Measurements from ENCODE around the gene MCU.

The MCU gene

DNA sequence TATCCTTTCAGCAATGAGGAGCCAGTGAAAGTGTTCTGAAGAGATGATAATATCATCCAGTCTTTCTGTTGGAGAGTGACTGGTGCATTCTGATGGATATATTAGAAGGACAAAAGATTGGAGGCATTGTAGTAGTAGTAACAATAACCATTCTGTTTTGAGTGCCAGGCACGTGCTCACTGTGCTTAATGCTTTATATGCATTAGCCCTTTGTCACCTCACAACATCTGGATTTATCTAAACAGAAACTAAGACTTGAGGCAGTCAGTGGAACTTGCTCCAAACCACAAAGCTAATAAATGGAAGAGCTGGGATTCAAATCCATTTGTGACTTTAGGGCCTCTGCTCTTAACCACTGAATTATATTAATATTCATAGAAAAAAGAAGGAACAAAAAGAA is 117.1 kb downstream of the MCU start:
- H3K4me1 ChIP-seq = peaks cover 0 to 12% (median 0%) of the 10 kb centered on the region in 10 experiments; a peak in 5 of 20 replicates
- H3K4me2 ChIP-seq = no peak overlapping the region
- TF ChIP-seq Cebpa-rat (IDR thresholded peaks at IDR 0.05) = no peak
- peaks cover 0 to 11% (median 5%) of the 10 kb centered on the region in 11 experiments; a peak in 3 of 22 replicates for H3K9me3 ChIP-seq (replicated peaks in 1 of 11)
- peaks cover 0 to 16% (median 0%) of the 10 kb centered on the region in 11 experiments; a peak in 4 of 22 replicates for H3K36me3 ChIP-seq
- no peak overlapping the region for H3K4me3 ChIP-seq
- H3K27me3 ChIP-seq = no peaks in the 10 kb centered on the region
- no peaks in the 10 kb centered on the region for H4K20me1 ChIP-seq
- H3K9ac ChIP-seq = no peak overlapping the region
- no peak overlapping the region for H3K27ac ChIP-seq

DNA sequence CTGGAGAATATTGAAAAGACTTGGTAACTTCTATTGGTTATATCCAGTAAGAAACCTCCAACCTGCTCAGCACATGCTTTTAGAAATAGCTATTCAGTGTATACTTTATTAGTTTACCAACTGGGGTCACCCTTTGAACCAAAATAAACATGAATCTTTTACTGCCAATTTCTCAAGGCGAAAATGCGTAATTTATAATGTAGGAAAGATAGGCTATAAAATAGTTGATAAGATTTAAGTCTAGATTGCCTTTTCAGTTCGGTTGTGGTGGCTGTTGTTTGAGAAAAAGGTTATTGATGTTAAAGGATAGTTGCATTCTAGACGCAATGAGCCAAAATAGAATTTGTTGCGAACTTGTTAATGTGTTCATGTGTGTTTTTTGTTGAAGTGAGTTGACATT is 119.0 kb downstream of the MCU start:
- no peak for TF ChIP-seq Cebpa-rat (IDR thresholded peaks at IDR 0.05)
- no peak overlapping the region for H3K27ac ChIP-seq

DNA sequence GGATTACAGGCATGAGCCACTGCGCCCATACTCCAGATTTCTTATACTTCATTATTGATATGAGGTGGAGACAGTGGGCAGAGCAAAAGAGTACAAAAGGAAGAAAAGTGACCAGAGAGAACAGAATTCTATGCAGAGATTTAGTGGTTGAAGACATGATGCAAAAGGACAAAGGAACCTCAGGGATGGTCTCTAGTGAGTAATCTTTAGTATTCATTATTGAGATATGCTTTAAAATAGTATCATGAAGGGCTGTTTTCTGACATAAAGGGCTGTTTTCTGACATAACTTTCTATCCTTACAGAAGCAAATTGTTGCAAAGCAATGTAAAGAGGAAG is 120.4 kb downstream of the MCU start:
- Histone ChIP-seq H3K27me3 (no peaks in the 10 kb centered on the region), H3K9me3 (replicated peaks in 1 of 11) (peaks cover 0 to 11% (median 5%) of the 10 kb centered on the region in 11 experiments; a peak in 3 of 22 replicates), H3K9ac (no peak overlapping the region), H3K4me1 (peaks cover 0 to 12% (median 0%) of the 10 kb centered on the region in 10 experiments; a peak in 5 of 20 replicates), H3K36me3 (peaks cover 0 to 12% (median 0%) of the 10 kb centered on the region in 11 experiments; a peak in 4 of 22 replicates), H3K4me3 (no peak overlapping the region), H4K20me1 (no peaks in the 10 kb centered on the region), H3K27ac (no peak overlapping the region), H3K4me2 (peak overlapping the region in 2 of 11 experiments; percentile 11 to 18; a peak in 2 of 22 replicates)
- TF ChIP-seq Cebpa-rat (IDR thresholded peaks at IDR 0.05) = no peak

More for the DNA sequence above, 119.0 kb downstream of the MCU start:
- peaks cover 0 to 12% (median 0%) of the 10 kb centered on the region in 10 experiments; a peak in 5 of 20 replicates for H3K4me1 ChIP-seq
- H3K36me3 ChIP-seq = peaks cover 0 to 16% (median 0%) of the 10 kb centered on the region in 11 experiments; a peak in 4 of 22 replicates
- no peaks in the 10 kb centered on the region for H4K20me1 ChIP-seq
- H3K4me2 ChIP-seq = no peak overlapping the region
- H3K4me3 ChIP-seq = no peak overlapping the region
- peaks cover 0 to 11% (median 5%) of the 10 kb centered on the region in 11 experiments; a peak in 3 of 22 replicates for H3K9me3 ChIP-seq (replicated peaks in 1 of 11)
- no peaks in the 10 kb centered on the region for H3K27me3 ChIP-seq
- no peak overlapping the region for H3K9ac ChIP-seq

DNA sequence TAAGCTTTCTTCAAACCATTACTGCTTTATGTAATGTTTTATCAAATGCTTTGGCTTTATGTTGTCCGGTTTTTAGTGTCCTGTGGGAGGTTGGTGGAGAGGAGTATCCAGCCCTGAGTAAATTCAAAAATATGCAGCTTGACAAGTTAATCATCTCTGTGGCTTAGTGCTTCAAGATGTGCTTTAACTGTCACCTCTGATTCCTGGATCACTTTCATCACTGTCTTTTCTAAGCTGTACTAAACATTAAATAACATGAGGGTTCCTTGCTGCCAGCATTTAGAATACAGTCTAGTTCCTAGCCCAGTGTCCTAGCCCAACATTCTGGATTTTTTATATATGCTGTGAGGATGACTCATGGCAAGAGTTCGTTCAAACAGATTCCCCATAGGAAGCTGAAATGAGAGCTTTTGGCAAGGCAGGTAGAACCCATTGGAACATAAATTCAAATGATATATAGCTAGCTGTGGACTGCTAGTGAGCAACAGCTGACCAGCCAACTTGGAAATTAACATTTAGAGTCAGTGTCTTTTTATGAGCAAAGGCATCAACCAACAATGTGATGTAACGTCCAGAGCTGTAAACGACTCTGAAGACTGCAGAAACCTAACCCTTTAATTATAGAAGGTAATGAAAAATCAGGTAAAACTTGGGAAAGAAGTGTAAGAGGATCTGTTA is 120.9 kb downstream of the MCU start:
- Histone ChIP-seq H3K4me3 (no peak overlapping the region), H3K4me1 (peaks cover 0 to 12% (median 0%) of the 10 kb centered on the region in 10 experiments; a peak in 5 of 20 replicates)
- no peak for TF ChIP-seq Cebpa-rat (IDR thresholded peaks at IDR 0.05)

DNA sequence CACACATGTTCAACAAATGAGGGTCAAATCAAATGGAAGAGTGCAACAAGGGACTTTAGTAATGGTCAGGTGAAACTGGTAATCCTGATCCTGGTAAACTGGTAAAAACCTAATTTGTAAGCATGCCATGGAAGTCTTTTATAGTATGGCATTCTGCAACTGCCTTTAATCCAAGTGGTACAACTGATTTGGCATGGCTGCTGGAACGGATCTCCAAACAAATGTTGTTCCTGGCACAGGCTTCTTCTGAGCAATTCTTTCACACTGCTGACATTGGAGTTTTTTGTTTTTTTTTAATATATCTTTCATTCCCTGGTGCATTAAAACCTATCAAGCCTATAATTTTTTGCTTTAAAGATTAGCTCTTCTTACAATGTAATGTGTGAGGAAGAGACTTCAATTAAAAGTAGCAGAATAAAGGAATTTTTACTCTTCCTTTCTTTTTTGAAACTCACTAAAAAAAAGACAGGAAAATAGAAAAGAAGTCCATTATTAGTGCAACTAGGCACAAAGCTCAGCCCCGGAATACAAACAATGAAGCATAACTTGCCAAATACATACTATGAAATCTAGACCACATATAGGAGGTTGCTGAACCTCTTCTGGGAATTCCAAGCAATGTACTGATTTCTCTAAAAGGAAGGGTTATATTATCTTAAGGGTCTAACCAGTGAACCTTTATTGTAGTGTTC is 122.3 kb downstream of the MCU start:
- no peak overlapping the region for H3K27ac ChIP-seq
- H3K27me3 ChIP-seq = no peaks in the 10 kb centered on the region
- H3K4me2 ChIP-seq = no peak overlapping the region
- TF ChIP-seq Cebpa-rat (IDR thresholded peaks at IDR 0.05) = no peak
- no peaks in the 10 kb centered on the region for H4K20me1 ChIP-seq
- H3K36me3 ChIP-seq = no peaks in the 10 kb centered on the region
- no peak overlapping the region for H3K9ac ChIP-seq
- H3K4me3 ChIP-seq = no peak overlapping the region
- no peaks in the 10 kb centered on the region for H3K9me3 ChIP-seq (replicated peaks in 1 of 11)
- peaks cover 0 to 12% (median 0%) of the 10 kb centered on the region in 10 experiments; a peak in 5 of 20 replicates for H3K4me1 ChIP-seq

More for the DNA sequence above, 120.9 kb downstream of the MCU start:
- no peak overlapping the region for H3K27ac ChIP-seq
- peaks cover 0 to 11% (median 5%) of the 10 kb centered on the region in 11 experiments; a peak in 3 of 22 replicates for H3K9me3 ChIP-seq (replicated peaks in 1 of 11)
- H4K20me1 ChIP-seq = no peaks in the 10 kb centered on the region
- H3K27me3 ChIP-seq = no peaks in the 10 kb centered on the region
- peaks cover 0 to 12% (median 0%) of the 10 kb centered on the region in 11 experiments; a peak in 4 of 22 replicates for H3K36me3 ChIP-seq
- no peak overlapping the region for H3K9ac ChIP-seq
- H3K4me2 ChIP-seq = peak overlapping the region in 2 of 11 experiments; percentile 11 to 18; a peak in 3 of 22 replicates

DNA sequence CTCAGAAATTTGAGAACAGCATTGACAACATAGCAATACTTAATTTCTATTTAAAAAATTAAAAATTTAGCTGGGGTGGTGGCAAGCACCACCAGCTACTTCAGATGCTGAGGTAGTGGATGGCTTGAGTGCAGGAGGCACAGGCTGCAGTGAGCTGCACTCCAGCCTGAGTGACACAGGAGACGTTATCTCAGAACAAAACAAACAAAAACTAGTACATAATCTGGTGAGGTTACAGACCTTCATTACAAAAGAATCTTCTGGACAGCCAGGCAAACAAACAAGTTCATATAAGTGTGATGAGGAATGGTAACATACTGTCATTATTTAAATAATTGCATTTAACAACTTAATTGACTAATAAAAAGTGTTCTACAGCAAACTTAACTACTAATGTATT is 124.6 kb downstream of the MCU start:
- peaks cover 0 to 9% (median 0%) of the 10 kb centered on the region in 11 experiments; a peak in 3 of 22 replicates for H3K36me3 ChIP-seq
- no peaks in the 10 kb centered on the region for H3K27me3 ChIP-seq
- no peak for TF ChIP-seq Cebpa-rat (IDR thresholded peaks at IDR 0.05)
- peaks cover 0 to 12% (median 0%) of the 10 kb centered on the region in 10 experiments; a peak in 5 of 20 replicates for H3K4me1 ChIP-seq
- H4K20me1 ChIP-seq = no peaks in the 10 kb centered on the region
- H3K4me2 ChIP-seq = no peak overlapping the region
- no peak overlapping the region for H3K27ac ChIP-seq
- H3K9me3 ChIP-seq (replicated peaks in 1 of 11) = peaks cover 0 to 8% (median 1%) of the 10 kb centered on the region in 11 experiments; a peak in 12 of 22 replicates
- no peak overlapping the region for H3K9ac ChIP-seq
- H3K4me3 ChIP-seq = no peak overlapping the region

DNA sequence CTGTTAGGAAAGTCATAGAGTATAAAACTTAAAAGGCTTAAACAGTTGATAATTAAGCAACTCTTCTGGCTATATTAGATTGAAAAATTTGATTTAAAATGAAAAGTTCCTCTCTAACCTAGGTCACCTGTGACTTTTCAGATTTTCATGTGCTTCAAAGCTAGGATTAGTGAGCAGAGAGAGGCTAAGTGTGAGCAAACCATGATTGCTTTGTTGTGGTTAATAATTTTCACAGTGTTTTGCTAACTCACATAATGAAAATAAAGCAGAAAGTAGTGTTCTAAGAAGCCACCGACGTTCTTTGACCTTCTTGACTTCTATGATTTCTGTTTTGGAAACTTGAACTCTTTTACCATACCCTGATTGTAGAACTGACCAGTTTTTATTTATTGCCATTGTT is 126.1 kb downstream of the MCU start:
- H3K4me2 ChIP-seq = no peak overlapping the region
- H3K4me3 ChIP-seq = no peak overlapping the region
- peaks cover 0 to 17% (median 6%) of the 10 kb centered on the region in 11 experiments; a peak in 8 of 22 replicates for H3K36me3 ChIP-seq
- H3K9ac ChIP-seq = no peak overlapping the region
- 0 out of 20 replicates have a peak, but pooled peaks cover 0 to under 1% (median 0%) of the 10 kb centered on the region in 10 experiments for H3K4me1 ChIP-seq
- no peak for TF ChIP-seq Cebpa-rat (IDR thresholded peaks at IDR 0.05)
- H3K9me3 ChIP-seq (replicated peaks in 1 of 11) = peaks cover 13 to 23% (median 15%) of the 10 kb centered on the region in 11 experiments
- no peaks in the 10 kb centered on the region for H3K27me3 ChIP-seq
- H4K20me1 ChIP-seq = no peaks in the 10 kb centered on the region
- no peak overlapping the region for H3K27ac ChIP-seq

DNA sequence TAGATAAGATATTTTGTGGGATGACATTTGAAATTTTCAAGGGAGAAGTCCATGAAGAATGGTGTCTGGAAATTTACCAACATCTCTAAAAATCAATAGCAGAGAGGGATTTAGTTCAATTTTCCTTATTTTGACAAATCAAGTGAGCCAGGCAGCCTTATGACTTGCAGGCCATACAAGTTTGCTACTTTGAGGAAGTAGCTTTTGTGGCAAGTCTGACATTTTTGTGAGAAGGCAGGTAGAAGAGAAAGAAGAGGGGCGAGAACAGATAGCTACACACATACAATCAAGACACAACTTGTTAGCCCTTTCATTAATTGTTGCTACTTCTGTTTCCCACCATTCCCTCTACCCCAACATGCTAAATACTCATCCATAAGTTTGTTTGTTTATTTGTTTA is 127.1 kb downstream of the MCU start:
- Histone ChIP-seq H3K9ac (no peak overlapping the region), H4K20me1 (no peaks in the 10 kb centered on the region), H3K27me3 (no peaks in the 10 kb centered on the region), H3K9me3 (replicated peaks in 1 of 11) (peaks cover 13 to 25% (median 15%) of the 10 kb centered on the region in 11 experiments), H3K4me1 (no peaks in the 10 kb centered on the region), H3K27ac (no peak overlapping the region), H3K36me3 (peaks cover 0 to 17% (median 6%) of the 10 kb centered on the region in 11 experiments; a peak in 8 of 22 replicates), H3K4me3 (no peak overlapping the region), H3K4me2 (no peak overlapping the region)
- no peak for TF ChIP-seq Cebpa-rat (IDR thresholded peaks at IDR 0.05)

DNA sequence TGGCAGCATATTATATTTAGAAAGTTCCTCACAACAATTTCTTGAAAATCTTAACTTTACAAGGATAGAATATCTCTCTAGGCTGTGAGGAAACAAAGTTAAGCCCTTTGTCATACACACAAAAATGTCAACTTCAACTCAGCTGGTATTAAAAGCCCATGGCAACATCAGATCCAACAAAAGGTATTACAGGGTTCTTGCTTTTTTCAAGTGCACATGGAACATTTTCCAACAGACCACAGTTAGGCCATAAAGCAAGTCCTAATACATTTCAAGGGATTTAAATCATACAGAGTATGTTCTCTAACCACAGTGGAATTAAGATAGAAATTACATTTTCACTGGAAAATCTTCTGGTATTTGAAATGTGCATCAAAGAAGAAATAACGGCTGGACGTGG is 129.7 kb downstream of the MCU start:
- Histone ChIP-seq H3K27ac (no peak overlapping the region), H3K4me3 (no peak overlapping the region), H3K27me3 (no peaks in the 10 kb centered on the region), H3K36me3 (peaks cover 0 to 17% (median 6%) of the 10 kb centered on the region in 11 experiments; a peak in 8 of 22 replicates), H3K4me1 (no peaks in the 10 kb centered on the region), H3K4me2 (no peak overlapping the region), H3K9ac (no peak overlapping the region), H3K9me3 (replicated peaks in 1 of 11) (peaks cover 13 to 25% (median 15%) of the 10 kb centered on the region in 11 experiments), H4K20me1 (0 out of 22 replicates have a peak, but pooled peaks cover 0 to 4% (median 0%) of the 10 kb centered on the region in 11 experiments)
- no peak for TF ChIP-seq Cebpa-rat (IDR thresholded peaks at IDR 0.05)
